Neutrophil (primary cell): ENCODE measurements around the gene TNFSF8.
A peak's percentile ranks its signal among the peaks of the same experiment; 100 is the strongest.

ENCODE experiments used
- H3K27ac ChIP-seq: fragments of 200-600 bp; sonication (generic); 2 replicates; pipeline ENCODE4 v1.5.1; 2016; ENCODE audit warnings: mild to moderate bottlenecking, moderate library complexity
- H3K27me3 ChIP-seq: fragments of 200-600 bp; sonication (generic); 2 replicates; pipeline ENCODE4 v1.6.0; 2016; ENCODE audit warnings: mild to moderate bottlenecking
- H3K36me3 ChIP-seq: fragments of 200-600 bp; sonication (generic); 2 replicates; pipeline ENCODE4 v1.5.1; 2017
- H3K4me1 ChIP-seq, 2 experiments: fragments of 200-600 bp in 1 of 2; sonication (generic) in 1 of 2; 1 replicate in 1 of 2; 2 replicates in 1 of 2; pipeline versions ENCODE4 v1.5.1 to v1.6.1; 2013 to 2016; ENCODE audit warnings: low read depth in 1 of 2, low read length in 1 of 2, mild to moderate bottlenecking in 1 of 2, moderate library complexity in 1 of 2; ENCODE audit not compliant: control insufficient read depth in 1 of 2, insufficient read depth in 1 of 2
- H3K4me3 ChIP-seq, 2 experiments: fragments of 200-600 bp in 1 of 2; sonication (generic) in 1 of 2; 1 replicate in 1 of 2; 2 replicates in 1 of 2; pipeline ENCODE4 v1.5.1; 2013 to 2016; ENCODE audit warnings: low read depth in 1 of 2, low read length in 1 of 2, mild to moderate bottlenecking in 1 of 2, moderate library complexity in 1 of 2
- H3K9me3 ChIP-seq: fragments of 200-600 bp; sonication (generic); 2 replicates; pipeline ENCODE4 v1.5.1; 2016
- TF ChIP-seq, protein P1 (sequence below): fragments of 200-600 bp; sonication (generic); IDR thresholded peaks from 2 replicates; pipeline ENCODE4 v1.5.1; 2016; ENCODE audit warnings: antibody characterized with exemption

TNFSF8 gene

DNA sequence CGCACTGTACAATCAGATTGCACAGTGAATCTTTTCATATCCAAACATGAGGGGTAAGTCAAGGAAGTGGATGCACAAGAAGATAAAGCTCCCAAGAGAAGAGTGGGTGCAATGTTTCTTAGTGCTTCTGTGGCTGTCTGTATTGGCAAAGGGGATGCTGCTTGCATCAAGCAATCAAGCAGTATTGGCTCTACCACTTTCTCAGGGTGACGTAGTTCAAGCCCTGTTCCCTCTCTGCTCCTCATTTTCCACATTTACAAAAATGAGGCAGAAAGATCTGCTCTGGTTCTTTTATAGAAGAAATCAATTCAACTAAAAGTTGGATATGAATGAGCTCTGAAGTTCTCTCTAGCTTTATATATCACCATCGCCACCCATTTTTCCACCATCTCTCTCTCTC, 2.3 kb downstream of the TNFSF8 start:
- Histone ChIP-seq H3K4me3 (peak overlapping the region; percentile 63 to 85), H3K27me3 (no peaks in the 10 kb centered on the region), H3K36me3 (no peaks in the 10 kb centered on the region), H3K27ac (peak overlapping the region; percentile 90), H3K4me1 (peaks cover 35 to 37% of the 10 kb centered on the region in 2 experiments), H3K9me3 (no peaks in the 10 kb centered on the region)
- TF ChIP-seq, protein P1, sequence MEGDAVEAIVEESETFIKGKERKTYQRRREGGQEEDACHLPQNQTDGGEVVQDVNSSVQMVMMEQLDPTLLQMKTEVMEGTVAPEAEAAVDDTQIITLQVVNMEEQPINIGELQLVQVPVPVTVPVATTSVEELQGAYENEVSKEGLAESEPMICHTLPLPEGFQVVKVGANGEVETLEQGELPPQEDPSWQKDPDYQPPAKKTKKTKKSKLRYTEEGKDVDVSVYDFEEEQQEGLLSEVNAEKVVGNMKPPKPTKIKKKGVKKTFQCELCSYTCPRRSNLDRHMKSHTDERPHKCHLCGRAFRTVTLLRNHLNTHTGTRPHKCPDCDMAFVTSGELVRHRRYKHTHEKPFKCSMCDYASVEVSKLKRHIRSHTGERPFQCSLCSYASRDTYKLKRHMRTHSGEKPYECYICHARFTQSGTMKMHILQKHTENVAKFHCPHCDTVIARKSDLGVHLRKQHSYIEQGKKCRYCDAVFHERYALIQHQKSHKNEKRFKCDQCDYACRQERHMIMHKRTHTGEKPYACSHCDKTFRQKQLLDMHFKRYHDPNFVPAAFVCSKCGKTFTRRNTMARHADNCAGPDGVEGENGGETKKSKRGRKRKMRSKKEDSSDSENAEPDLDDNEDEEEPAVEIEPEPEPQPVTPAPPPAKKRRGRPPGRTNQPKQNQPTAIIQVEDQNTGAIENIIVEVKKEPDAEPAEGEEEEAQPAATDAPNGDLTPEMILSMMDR, result no peak

DNA sequence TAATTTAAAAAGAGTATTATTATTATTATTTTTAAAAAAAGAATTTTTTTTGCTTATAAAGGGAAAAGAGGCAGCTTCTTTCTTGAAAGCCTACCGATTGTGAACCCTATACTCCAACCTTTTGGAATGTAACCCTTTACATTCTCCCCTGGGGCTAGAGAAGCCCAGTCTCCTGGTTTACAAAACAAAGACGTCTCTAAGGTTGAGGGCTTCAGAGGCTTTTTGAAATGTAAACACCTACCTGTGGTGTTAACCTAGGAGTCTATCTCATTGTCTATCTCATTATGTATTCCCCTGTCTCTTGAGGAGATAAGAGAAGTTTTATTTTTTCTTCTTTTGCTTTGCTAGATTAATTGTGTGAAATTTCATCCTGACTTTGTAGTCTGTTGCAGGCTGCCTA, 4.7 kb downstream of the TNFSF8 start:
- Histone ChIP-seq H3K27me3 (no peaks in the 10 kb centered on the region), H3K4me1 (peaks cover 39 to 44% of the 10 kb centered on the region in 2 experiments)
- TF ChIP-seq, protein P1, result no peak

DNA sequence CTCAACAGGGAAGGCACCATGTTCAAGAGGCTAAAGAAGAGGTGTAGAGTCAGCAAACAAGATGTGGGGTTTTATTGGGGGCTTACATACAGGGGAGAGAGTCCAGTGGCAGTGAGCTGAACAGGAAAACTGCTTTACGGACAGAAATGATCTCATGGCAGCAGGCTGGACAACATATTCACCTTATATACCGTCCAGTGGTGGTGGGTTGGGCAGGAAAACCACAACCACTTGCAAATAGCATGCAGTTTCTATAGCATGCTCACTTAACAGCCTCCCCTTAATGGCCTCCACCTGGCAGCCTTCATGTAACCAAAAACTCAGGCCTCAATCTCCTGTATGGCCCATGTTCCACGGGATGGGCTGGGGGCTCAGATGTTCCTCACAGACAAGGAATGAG, 5.4 kb downstream of the TNFSF8 start:
- Histone ChIP-seq H3K4me3 (no peak overlapping the region), H3K27me3 (no peaks in the 10 kb centered on the region), H3K27ac (no peak overlapping the region), H3K9me3 (no peaks in the 10 kb centered on the region), H3K36me3 (no peaks in the 10 kb centered on the region), H3K4me1 (peaks cover 32 to 38% of the 10 kb centered on the region in 2 experiments)
- TF ChIP-seq, protein P1, result no peak

More for the DNA sequence above, 4.7 kb downstream of the TNFSF8 start:
- H3K9me3 ChIP-seq, result no peaks in the 10 kb centered on the region
- H3K4me3 ChIP-seq, result no peak overlapping the region
- no peak overlapping the region for H3K27ac ChIP-seq
- H3K36me3 ChIP-seq, result no peaks in the 10 kb centered on the region

DNA sequence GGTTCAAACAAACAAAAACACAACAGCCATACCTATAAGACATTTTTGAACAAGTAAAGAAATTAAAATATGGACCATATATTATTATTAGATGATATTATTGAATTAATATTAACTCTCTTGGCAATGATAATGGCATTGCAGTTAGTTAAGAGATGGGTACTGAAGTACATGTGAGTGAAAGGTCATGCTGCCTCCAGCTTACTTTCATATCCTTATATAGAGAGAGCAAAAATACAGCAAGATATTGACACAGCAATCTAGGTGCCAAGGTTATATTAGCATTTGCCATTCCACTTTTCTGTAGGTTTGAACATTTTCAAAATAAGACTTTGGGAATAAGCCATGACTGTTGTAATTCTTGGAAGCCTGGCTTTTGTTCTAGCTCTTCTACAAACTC, 6.1 kb downstream of the TNFSF8 start:
- Histone ChIP-seq H3K4me3 (no peak overlapping the region), H3K27me3 (no peaks in the 10 kb centered on the region), H3K36me3 (no peaks in the 10 kb centered on the region), H3K27ac (no peak overlapping the region), H3K9me3 (no peaks in the 10 kb centered on the region), H3K4me1 (peaks cover 29 to 38% of the 10 kb centered on the region in 2 experiments)
- TF ChIP-seq, protein P1, result no peak

DNA sequence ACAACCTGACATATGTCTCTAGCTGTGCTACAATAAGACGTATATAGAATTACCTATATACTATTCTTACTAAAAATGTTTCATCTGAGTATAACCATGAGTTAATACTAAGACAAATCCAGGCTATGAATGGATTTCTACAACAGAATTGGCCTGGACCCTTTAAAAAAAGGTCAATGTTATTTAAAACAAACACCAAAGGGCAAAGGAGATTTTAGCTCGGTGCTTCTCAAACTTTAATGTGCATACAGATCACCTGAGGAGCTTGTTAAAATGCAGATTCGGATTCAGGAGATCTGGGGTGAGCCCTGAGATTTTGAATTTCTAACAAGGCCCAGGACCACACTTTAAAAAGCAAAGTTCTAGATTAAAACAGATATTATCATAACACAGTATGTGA, 6.5 kb downstream of the TNFSF8 start:
- H3K4me1 ChIP-seq, result peaks cover 26 to 38% of the 10 kb centered on the region in 2 experiments
- no peak overlapping the region for H3K27ac ChIP-seq
- H3K27me3 ChIP-seq, result no peaks in the 10 kb centered on the region
- H3K4me3 ChIP-seq, result no peak overlapping the region
- TF ChIP-seq, protein P1, result no peak
- H3K36me3 ChIP-seq, result no peaks in the 10 kb centered on the region
- H3K9me3 ChIP-seq, result no peaks in the 10 kb centered on the region

DNA sequence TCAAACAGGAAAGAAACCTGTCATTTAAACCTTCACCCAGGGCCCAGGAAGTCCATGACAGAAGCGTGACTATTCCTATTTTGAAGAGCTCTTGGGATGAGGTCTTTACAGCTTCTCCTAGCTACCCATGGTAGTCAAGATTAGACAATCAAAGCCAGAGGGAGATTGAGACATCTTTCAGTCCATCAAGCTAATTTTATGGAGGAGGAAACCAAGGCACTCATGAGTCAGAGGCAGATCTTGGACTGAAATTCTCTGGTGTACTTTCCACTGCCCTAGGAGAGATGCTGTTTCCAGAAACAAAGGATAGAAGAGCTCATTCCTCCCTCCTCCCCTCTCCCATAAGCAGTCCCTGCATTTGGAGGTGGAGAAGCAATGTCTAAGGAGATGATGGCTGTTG, 9.2 kb downstream of the TNFSF8 start:
- H3K27me3 ChIP-seq, result no peaks in the 10 kb centered on the region
- H3K4me3 ChIP-seq, result no peak overlapping the region
- H3K36me3 ChIP-seq, result peaks cover 19% of the 10 kb centered on the region
- no peaks in the 10 kb centered on the region for H3K9me3 ChIP-seq
- H3K4me1 ChIP-seq, result peaks cover 8 to 15% of the 10 kb centered on the region in 2 experiments
- TF ChIP-seq, protein P1, result no peak
- H3K27ac ChIP-seq, result peak overlapping the region; percentile 63
